ENCODE measurements around the gene TUBB2A. TPM values are rescaled to one million over a fixed set of nuclear protein-coding genes. Genes with fewer than 3 reads are reported as not detected.
A peak's percentile ranks its signal among the peaks of the same experiment; 100 is the strongest.

Gene TUBB2A
- total and polyA plus RNA-seq, 2 of the 13 experiments (the other 11 are each of a cell fraction or from before 2014, with no cell fraction given), result 35.3 to 106 TPM

DNA sequence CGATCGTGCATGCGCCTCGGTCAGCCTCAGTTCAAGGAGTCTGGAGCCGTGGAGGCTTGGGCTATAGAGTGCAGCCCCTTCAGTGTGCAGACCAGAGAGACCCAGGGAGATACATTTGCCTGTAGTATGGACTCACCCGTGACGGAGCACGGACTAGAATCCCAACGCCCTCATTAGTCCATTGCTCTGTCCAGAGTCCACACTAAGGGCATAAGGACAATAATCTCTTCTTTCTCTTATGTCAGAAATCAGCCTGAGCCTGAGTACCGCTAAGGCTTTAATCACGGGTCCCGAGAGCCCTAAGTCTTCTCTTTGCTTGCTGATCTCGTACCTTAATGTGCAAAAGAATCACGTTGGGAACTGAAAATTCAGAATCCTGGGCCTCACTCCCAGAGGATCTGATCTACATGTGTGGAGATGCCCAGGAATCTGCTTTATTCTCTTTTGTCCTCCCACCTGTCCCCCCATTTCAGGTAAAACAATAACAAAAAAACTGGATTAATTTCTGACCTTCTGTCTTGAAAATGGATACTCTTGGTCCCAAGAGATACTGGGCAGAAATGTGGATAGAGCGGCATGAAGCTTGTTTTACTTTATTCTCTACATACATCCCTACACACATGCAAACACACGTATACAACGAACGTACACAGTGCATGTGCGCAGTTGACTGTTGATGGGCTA lies 38.2 kb downstream of the TUBB2A start (continued):
- TF ChIP-seq, protein P1, sequence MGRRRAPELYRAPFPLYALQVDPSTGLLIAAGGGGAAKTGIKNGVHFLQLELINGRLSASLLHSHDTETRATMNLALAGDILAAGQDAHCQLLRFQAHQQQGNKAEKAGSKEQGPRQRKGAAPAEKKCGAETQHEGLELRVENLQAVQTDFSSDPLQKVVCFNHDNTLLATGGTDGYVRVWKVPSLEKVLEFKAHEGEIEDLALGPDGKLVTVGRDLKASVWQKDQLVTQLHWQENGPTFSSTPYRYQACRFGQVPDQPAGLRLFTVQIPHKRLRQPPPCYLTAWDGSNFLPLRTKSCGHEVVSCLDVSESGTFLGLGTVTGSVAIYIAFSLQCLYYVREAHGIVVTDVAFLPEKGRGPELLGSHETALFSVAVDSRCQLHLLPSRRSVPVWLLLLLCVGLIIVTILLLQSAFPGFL (CRISPR knock-in tag; IDR thresholded peaks at IDR 0.05), result no peak
- TF ChIP-seq ZEB1 (IDR thresholded peaks at IDR 0.05; ENCODE audit: insufficient replicate concordance, low read depth) (no peak), HNRNPL (IDR thresholded peaks at IDR 0.05; ENCODE audit: low read depth, low read length) (no peak), NPAS2 (CRISPR knock-in tag; IDR thresholded peaks at IDR 0.05; ENCODE audit: borderline replicate concordance) (no peak), ZMYM3 (CRISPR knock-in tag; IDR thresholded peaks at IDR 0.05) (no peak), PLRG1 (conservative IDR thresholded peaks at IDR 0.05) (no peak), ELF4 (CRISPR knock-in tag; IDR thresholded peaks at IDR 0.05; ENCODE audit: borderline replicate concordance) (peak; percentile 8; the same call in 1 of the 2 replicates), ZBTB7A (CRISPR knock-in tag; IDR thresholded peaks at IDR 0.05) (no peak), ZKSCAN5 (CRISPR knock-in tag; IDR thresholded peaks at IDR 0.05) (no peak), XRCC5 (optimal IDR thresholded peaks at IDR 0.05; ENCODE audit: low read length) (no peak), ZNF484 (CRISPR knock-in tag; IDR thresholded peaks at IDR 0.05; ENCODE audit: borderline replicate concordance, low read depth) (no peak), DR1 (CRISPR knock-in tag; IDR thresholded peaks at IDR 0.05) (no peak), RNF2 (conservative IDR thresholded peaks at IDR 0.05; ENCODE audit: low read depth) (no peak), ZNF670 (CRISPR knock-in tag; IDR thresholded peaks at IDR 0.05; ENCODE audit: borderline replicate concordance) (0 out of 2 replicates have a peak, but pooled peaks have one; percentile 82), PCBP2 (optimal IDR thresholded peaks at IDR 0.05; ENCODE audit: low read depth, low read length, poor library complexity, severe bottlenecking) (no peak)
- TF ChIP-seq, protein P2, sequence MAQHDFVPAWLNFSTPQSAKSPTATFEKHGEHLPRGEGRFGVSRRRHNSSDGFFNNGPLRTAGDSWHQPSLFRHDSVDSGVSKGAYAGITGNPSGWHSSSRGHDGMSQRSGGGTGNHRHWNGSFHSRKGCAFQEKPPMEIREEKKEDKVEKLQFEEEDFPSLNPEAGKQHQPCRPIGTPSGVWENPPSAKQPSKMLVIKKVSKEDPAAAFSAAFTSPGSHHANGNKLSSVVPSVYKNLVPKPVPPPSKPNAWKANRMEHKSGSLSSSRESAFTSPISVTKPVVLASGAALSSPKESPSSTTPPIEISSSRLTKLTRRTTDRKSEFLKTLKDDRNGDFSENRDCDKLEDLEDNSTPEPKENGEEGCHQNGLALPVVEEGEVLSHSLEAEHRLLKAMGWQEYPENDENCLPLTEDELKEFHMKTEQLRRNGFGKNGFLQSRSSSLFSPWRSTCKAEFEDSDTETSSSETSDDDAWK (CRISPR knock-in tag; IDR thresholded peaks at IDR 0.05), result no peak
- TF ChIP-seq, protein P3, sequence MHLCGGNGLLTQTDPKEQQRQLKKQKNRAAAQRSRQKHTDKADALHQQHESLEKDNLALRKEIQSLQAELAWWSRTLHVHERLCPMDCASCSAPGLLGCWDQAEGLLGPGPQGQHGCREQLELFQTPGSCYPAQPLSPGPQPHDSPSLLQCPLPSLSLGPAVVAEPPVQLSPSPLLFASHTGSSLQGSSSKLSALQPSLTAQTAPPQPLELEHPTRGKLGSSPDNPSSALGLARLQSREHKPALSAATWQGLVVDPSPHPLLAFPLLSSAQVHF (CRISPR knock-in tag; IDR thresholded peaks at IDR 0.05), result no peak
- TF ChIP-seq, protein P4, sequence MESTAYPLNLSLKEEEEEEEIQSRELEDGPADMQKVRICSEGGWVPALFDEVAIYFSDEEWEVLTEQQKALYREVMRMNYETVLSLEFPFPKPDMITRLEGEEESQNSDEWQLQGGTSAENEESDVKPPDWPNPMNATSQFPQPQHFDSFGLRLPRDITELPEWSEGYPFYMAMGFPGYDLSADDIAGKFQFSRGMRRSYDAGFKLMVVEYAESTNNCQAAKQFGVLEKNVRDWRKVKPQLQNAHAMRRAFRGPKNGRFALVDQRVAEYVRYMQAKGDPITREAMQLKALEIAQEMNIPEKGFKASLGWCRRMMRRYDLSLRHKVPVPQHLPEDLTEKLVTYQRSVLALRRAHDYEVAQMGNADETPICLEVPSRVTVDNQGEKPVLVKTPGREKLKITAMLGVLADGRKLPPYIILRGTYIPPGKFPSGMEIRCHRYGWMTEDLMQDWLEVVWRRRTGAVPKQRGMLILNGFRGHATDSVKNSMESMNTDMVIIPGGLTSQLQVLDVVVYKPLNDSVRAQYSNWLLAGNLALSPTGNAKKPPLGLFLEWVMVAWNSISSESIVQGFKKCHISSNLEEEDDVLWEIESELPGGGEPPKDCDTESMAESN (CRISPR knock-in tag; conservative IDR thresholded peaks at IDR 0.05), result no peak
- TF ChIP-seq, protein P5, sequence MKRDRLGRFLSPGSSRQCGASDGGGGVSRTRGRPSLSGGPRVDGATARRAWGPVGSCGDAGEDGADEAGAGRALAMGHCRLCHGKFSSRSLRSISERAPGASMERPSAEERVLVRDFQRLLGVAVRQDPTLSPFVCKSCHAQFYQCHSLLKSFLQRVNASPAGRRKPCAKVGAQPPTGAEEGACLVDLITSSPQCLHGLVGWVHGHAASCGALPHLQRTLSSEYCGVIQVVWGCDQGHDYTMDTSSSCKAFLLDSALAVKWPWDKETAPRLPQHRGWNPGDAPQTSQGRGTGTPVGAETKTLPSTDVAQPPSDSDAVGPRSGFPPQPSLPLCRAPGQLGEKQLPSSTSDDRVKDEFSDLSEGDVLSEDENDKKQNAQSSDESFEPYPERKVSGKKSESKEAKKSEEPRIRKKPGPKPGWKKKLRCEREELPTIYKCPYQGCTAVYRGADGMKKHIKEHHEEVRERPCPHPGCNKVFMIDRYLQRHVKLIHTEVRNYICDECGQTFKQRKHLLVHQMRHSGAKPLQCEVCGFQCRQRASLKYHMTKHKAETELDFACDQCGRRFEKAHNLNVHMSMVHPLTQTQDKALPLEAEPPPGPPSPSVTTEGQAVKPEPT (CRISPR knock-in tag; IDR thresholded peaks at IDR 0.05; ENCODE audit: low read depth), result no peak

Measured in HepG2 (cell line).